H1 (cell line): ENCODE measurements around the gene ARID1B. TPM values are rescaled to one million over a fixed set of nuclear protein-coding genes. Genes with fewer than 3 reads are reported as not detected.

Source experiments
- CTCF ChIA-PET: fragments of 300-600 bp; sonication (Branson Sonifier 250); formaldehyde crosslinking; loops from one replicate; lab custom pipeline; 2021; ENCODE audit not compliant: partially characterized antibody; lab: Charles Lee
- POLR2A ChIA-PET: fragments of 300-600 bp; sonication (Branson Sonifier 250); formaldehyde crosslinking; loops from one replicate; lab custom pipeline; 2021; ENCODE audit warnings: inconsistent platforms; ENCODE audit not compliant: partially characterized antibody; lab: Charles Lee
- DNase-seq, 2 experiments: peaks; one replicate each; pipeline versions ENCODE4 v3.0.0 to v3.0.0-alpha.2; 2010 to 2022; ENCODE audit warnings: low spot score in 2 of 2, low read depth in 1 of 2, mixed read lengths in 1 of 2
- FAIRE-seq: peaks from 2 replicates; lab custom pipeline; 2011; peaks lifted over from hg19 to GRCh38; lab: Jason Lieb, UNC
- H2AFZ ChIP-seq: 2 replicates; pipeline ENCODE4 v1.8.1; 2012; ENCODE audit warnings: low read length, inconsistent platforms
- H2AK5ac ChIP-seq: 2 replicates; pipeline ENCODE4 v1.6.1; 2013; ENCODE audit warnings: low read depth, low read length
- H2BK120ac ChIP-seq: replicated peaks from 2 replicates; pipeline ENCODE3; 2013; ENCODE audit warnings: low read depth, low read length, inconsistent platforms
- H2BK12ac ChIP-seq: 2 replicates; pipeline ENCODE4 v1.6.1; 2013; ENCODE audit warnings: low read depth, low read length
- H2BK15ac ChIP-seq: 2 replicates; pipeline ENCODE4 v1.6.1; 2013; ENCODE audit warnings: low read length
- H2BK20ac ChIP-seq: 2 replicates; pipeline ENCODE4 v1.6.1; 2013; ENCODE audit warnings: low read length
- H2BK5ac ChIP-seq: 2 replicates; pipeline ENCODE4 v1.6.1; 2013; ENCODE audit warnings: low read depth, low read length
- H3K14ac ChIP-seq: 2 replicates; pipeline ENCODE4 v1.6.1; 2013; ENCODE audit warnings: inconsistent platforms; ENCODE audit not compliant: insufficient read length
- H3K18ac ChIP-seq: 2 replicates; pipeline ENCODE4 v1.6.1; 2013; ENCODE audit warnings: low read length; ENCODE audit errors: extremely low read depth
- H3K23ac ChIP-seq: 2 replicates; pipeline ENCODE4 v1.6.1; 2013; ENCODE audit warnings: inconsistent platforms; ENCODE audit not compliant: insufficient read length
- H3K23me2 ChIP-seq: 2 replicates; pipeline ENCODE4 v1.6.1; 2013; ENCODE audit warnings: low read depth, low read length
- H3K27ac ChIP-seq: 2 replicates; pipeline ENCODE4 v1.6.1; 2011; ENCODE audit warnings: low read depth, low read length, inconsistent platforms
- H3K27me3 ChIP-seq, 4 experiments: replicated peaks in 1 of 4; 1 replicate in 1 of 4; 2 replicates in 3 of 4; pipeline versions ENCODE4 v1.6.1 to v1.8.1; 2011 to 2013; ENCODE audit warnings: low read length in 3 of 4, mild to moderate bottlenecking in 3 of 4, inconsistent platforms in 2 of 4, mixed read lengths in 2 of 4, moderate library complexity in 1 of 4; ENCODE audit not compliant: control insufficient read depth in 3 of 4, insufficient read depth in 3 of 4; ENCODE audit errors: extremely low read depth in 1 of 4
- H3K36me3 ChIP-seq, 4 experiments: 2 replicates each; pipeline versions ENCODE4 v1.6.1 to v1.8.1; 2011 to 2013; ENCODE audit warnings: mild to moderate bottlenecking in 4 of 4, low read length in 3 of 4, moderate library complexity in 2 of 4, control low read depth in 1 of 4, inconsistent platforms in 1 of 4; ENCODE audit not compliant: insufficient read depth in 4 of 4, control insufficient read depth in 2 of 4
- H3K4ac ChIP-seq: replicated peaks from 2 replicates; pipeline ENCODE3; 2013; ENCODE audit warnings: low read length, low read depth, mixed read lengths, inconsistent platforms; ENCODE audit not compliant: insufficient read length
- H3K4me1 ChIP-seq, 4 experiments: replicated peaks in 1 of 4; 1 replicate in 1 of 4; 2 replicates in 3 of 4; pipeline versions ENCODE4 v1.6.1 to v1.8.1; 2011 to 2013; ENCODE audit warnings: low read length in 3 of 4, inconsistent platforms in 2 of 4, mixed read lengths in 1 of 4; ENCODE audit not compliant: insufficient read depth in 4 of 4, control insufficient read depth in 3 of 4
- H3K4me2 ChIP-seq, 2 experiments: 2 replicates each; pipeline versions ENCODE4 v1.6.1 to v1.8.1; 2011 to 2013; ENCODE audit warnings: low read depth in 2 of 2, low read length in 2 of 2, control low read depth in 1 of 2, inconsistent platforms in 1 of 2, mild to moderate bottlenecking in 1 of 2; ENCODE audit not compliant: insufficient read depth in 1 of 2
- H3K4me3 ChIP-seq, 4 experiments: fragments of 200-600, 300-600 bp in 1 of 4; sonication (generic), shearing (Covaris generic), sonication (Bioruptor Twin) in 1 of 4; 2 replicates each; pipeline versions ENCODE4 v1.5.1 to v1.8.1; 2011 to 2016; ENCODE audit warnings: low read length in 4 of 4, low read depth in 3 of 4, control low read depth in 2 of 4, inconsistent platforms in 2 of 4, mild to moderate bottlenecking in 2 of 4, mixed read lengths in 1 of 4, moderate library complexity in 1 of 4; ENCODE audit not compliant: insufficient read depth in 2 of 4; ENCODE audit errors: extremely low read depth in 1 of 4
- H3K56ac ChIP-seq: replicated peaks from 2 replicates; pipeline ENCODE3; 2013; ENCODE audit warnings: low read depth, mild to moderate bottlenecking, mixed read lengths, low read length, inconsistent platforms; ENCODE audit not compliant: insufficient read length
- H3K79me1 ChIP-seq: 2 replicates; pipeline ENCODE4 v1.6.1; 2013; ENCODE audit warnings: low read depth, low read length, control low read depth
- H3K79me2 ChIP-seq, 2 experiments: 2 replicates each; pipeline versions ENCODE4 v1.6.1 to v1.8.1; 2012 to 2013; ENCODE audit warnings: low read length in 2 of 2, mild to moderate bottlenecking in 2 of 2, inconsistent platforms in 1 of 2; ENCODE audit not compliant: insufficient read depth in 2 of 2, control insufficient read depth in 1 of 2
- H3K9ac ChIP-seq, 4 experiments: replicated peaks in 1 of 4; 1 replicate in 1 of 4; 2 replicates in 3 of 4; pipeline versions ENCODE4 v1.6.1 to v1.8.1; 2011 to 2013; ENCODE audit warnings: low read depth in 3 of 4, low read length in 3 of 4, control low read depth in 2 of 4, mild to moderate bottlenecking in 2 of 4, moderate library complexity in 2 of 4, inconsistent platforms in 1 of 4; ENCODE audit errors: extremely low read depth in 1 of 4
- H3K9me3 ChIP-seq, 2 experiments: 2 replicates each; pipeline versions ENCODE4 v1.6.1 to v1.8.1; 2012 to 2013; ENCODE audit warnings: mild to moderate bottlenecking in 2 of 2, moderate library complexity in 2 of 2, control low read depth in 1 of 2, inconsistent platforms in 1 of 2, low read depth in 1 of 2, low read length in 1 of 2, mixed read lengths in 1 of 2; ENCODE audit not compliant: insufficient read depth in 2 of 2
- H4K20me1 ChIP-seq, 2 experiments: replicated peaks in 1 of 2; 2 replicates each; pipeline versions ENCODE3 to v1.8.1; 2011 to 2013; ENCODE audit warnings: inconsistent platforms in 2 of 2, low read length in 2 of 2, mild to moderate bottlenecking in 1 of 2; ENCODE audit not compliant: insufficient read depth in 2 of 2, control insufficient read depth in 1 of 2
- H4K5ac ChIP-seq: 2 replicates; pipeline ENCODE4 v1.6.1; 2013; ENCODE audit warnings: low read length, low read depth, mixed read lengths, inconsistent platforms; ENCODE audit not compliant: insufficient read length
- H4K8ac ChIP-seq: 2 replicates; pipeline ENCODE4 v1.8.0; 2013; ENCODE audit warnings: mild to moderate bottlenecking, moderate library complexity, low read length, inconsistent platforms; ENCODE audit not compliant: insufficient read depth; ENCODE audit errors: extremely low read depth
- H4K91ac ChIP-seq: replicated peaks from 2 replicates; pipeline ENCODE3; 2013; ENCODE audit warnings: low read length, mixed read lengths, inconsistent platforms; ENCODE audit not compliant: insufficient read length
- KDM1A ChIP-seq: fragments of 200-600, 300-600 bp; sonication (generic); IDR thresholded peaks from 2 replicates; pipeline ENCODE4 v1.7.1; 2016; ENCODE audit warnings: mild to moderate bottlenecking, low read length, borderline replicate concordance
- RBBP5 ChIP-seq: IDR thresholded peaks from 2 replicates; pipeline ENCODE4 v1.7.1; 2012; ENCODE audit warnings: low read depth, mild to moderate bottlenecking, inconsistent platforms, low read length, moderate library complexity, borderline replicate concordance
- WGBS, 2 experiments: shearing (Covaris generic) in 1 of 2; methylation state at CpG; one replicate each; pipeline versions ENCODE4 v1.1.6 to v1.1.7; 2013 to 2015; ENCODE audit warnings: low lambda C conversion rate in 2 of 2, mixed read lengths in 2 of 2, inconsistent platforms in 1 of 2, low coverage in 1 of 2, missing lambda C conversion rate in 1 of 2; ENCODE audit not compliant: insufficient replicate concordance in 2 of 2, insufficient coverage in 1 of 2, insufficient read length in 1 of 2; ENCODE audit errors: extremely low coverage in 1 of 2, missing lambda C conversion rate in 1 of 2; 5-methylcytosine and 5-hydroxymethylcytosine counted together
- polyA plus RNA-seq, 7 experiments: library from polyadenylated mRNA; depleted of rRNA in 3 of 7; stranded (reverse) in 5 of 7; unstranded in 2 of 7; fragments of >200 nt in 5 of 7; fragments of 200-250 nt in 2 of 7; gene quantifications; 1 replicate in 5 of 7; 2 replicates in 1 of 7; 4 replicates in 1 of 7; pipeline versions ENCODE4 v1.2.1 to v1.2.3, GENCODE V29; 2011 to 2013; ENCODE audit warnings: missing spikeins in 2 of 7, mixed read lengths in 2 of 7
- total RNA-seq: library from RNA; stranded (reverse); fragmentation: NEBNext Ultra II Directional; extraction: Animal tissue kit (Norgen Biotek cat#: 25700); gene quantifications from 2 replicates; pipeline ENCODE4 v1.2.1, GENCODE V29; 2021

ARID1B gene
- total and polyA plus RNA-seq, 2 of the 8 experiments (the other 6 are each of a cell fraction or from before 2014, with no cell fraction given): 24.3 to 70.3 TPM

GRCh38 chr6:157117431-157118095 lies 340.4 kb downstream of the ARID1B start:
- H2BK120ac ChIP-seq: no peak overlapping the region
- no peak overlapping the region for H2BK20ac ChIP-seq
- ChIA-PET POLR2A (no interaction called here), CTCF (interaction anchor here (0.9 to 1.6 kb wide), 4 partner anchors 14 to 67 kb away, joined by 3 to 4 read pairs (median 3); no protein-coding TSS in a partner anchor)
- H2BK12ac ChIP-seq: no peak overlapping the region
- no peaks in the 10 kb centered on the region for H3K27me3 ChIP-seq
- no peak overlapping the region for H3K4me3 ChIP-seq
- H3K4me2 ChIP-seq: no peak overlapping the region
- no peak overlapping the region for H3K23ac ChIP-seq
- no peak overlapping the region for H2BK5ac ChIP-seq
- H2AK5ac ChIP-seq: no peak overlapping the region
- H2BK15ac ChIP-seq: no peak overlapping the region
- no peaks in the 10 kb centered on the region for H3K79me2 ChIP-seq
- no peak overlapping the region for H3K56ac ChIP-seq
- H3K9me3 ChIP-seq: no peaks in the 10 kb centered on the region
- no peak overlapping the region for H3K27ac ChIP-seq
- H4K5ac ChIP-seq: no peak overlapping the region
- DNase-seq: no peak
- H3K4ac ChIP-seq: no peak overlapping the region
- no peak overlapping the region for H2AFZ ChIP-seq
- H4K20me1 ChIP-seq: no peaks in the 10 kb centered on the region
- H3K79me1 ChIP-seq: no peaks in the 10 kb centered on the region
- H3K23me2 ChIP-seq: no peaks in the 10 kb centered on the region
- H3K9ac ChIP-seq: no peak overlapping the region
- no peak overlapping the region for H3K14ac ChIP-seq
- 87% methylated on average over 6 of the region's 6 CpGs; no CpG with 5 or more reads in 1 of the 2 experiments for WGBS, 2 experiments
- no peaks in the 10 kb centered on the region; a peak in 1 of 8 replicates for H3K36me3 ChIP-seq
- no peak overlapping the region for H3K18ac ChIP-seq
- no peak overlapping the region for H4K91ac ChIP-seq
- no peak for FAIRE-seq
- no peaks in the 10 kb centered on the region for H3K4me1 ChIP-seq
- H4K8ac ChIP-seq: no peak overlapping the region
- no peak for TF ChIP-seq RBBP5
- no peak for TF ChIP-seq KDM1A
